K562 (cell line): ENCODE results near the gene OTUD5. TPM values are rescaled to one million over a fixed set of nuclear protein-coding genes. Genes with fewer than 3 reads are reported as not detected.

ENCODE experiments used
- IRF1 ChIP-seq: sonication (generic); formaldehyde crosslinking; IDR thresholded peaks from 2 replicates; pipeline ENCODE4 v1.8.0; 2022; ENCODE audit warnings: missing genetic modification reagents, mild to moderate bottlenecking, borderline replicate concordance
- KHSRP ChIP-seq: fragments of 450-650 bp; IDR thresholded peaks from 2 replicates; pipeline ENCODE4 v1.6.1; 2017
- NR1H2 ChIP-seq: sonication (generic); formaldehyde crosslinking; IDR thresholded peaks from 2 replicates; pipeline ENCODE4 v1.4.0; 2020; ENCODE audit warnings: mild to moderate bottlenecking, missing genetic modification reagents
- PHB ChIP-seq: fragments of 250-450 bp; sonication (Bioruptor Pico); IDR thresholded peaks from 2 replicates; pipeline ENCODE4 v1.5.0; 2021
- PRDM10 ChIP-seq: fragments of 450-650 bp; IDR thresholded peaks from 2 replicates; pipeline ENCODE4 v1.6.1; 2018; ENCODE audit not compliant: partially characterized antibody
- ZNF347 ChIP-seq: fragments of 450-650 bp; formaldehyde crosslinking; IDR thresholded peaks from 2 replicates; pipeline ENCODE4 v1.4.0; 2020; ENCODE audit warnings: low read depth, mild to moderate bottlenecking, moderate library complexity
- ZNF668 ChIP-seq: fragments of 250-450 bp; sonication (Bioruptor Pico); IDR thresholded peaks from 2 replicates; pipeline ENCODE4 v1.8.0; 2022; ENCODE audit warnings: mild to moderate bottlenecking, inconsistent platforms
- ZNF740 ChIP-seq, 3 experiments: fragments of 200-800 bp in 1 of 3; sonication (Bioruptor generic) in 1 of 3; sonication (generic) in 1 of 3; formaldehyde crosslinking in 1 of 3; IDR thresholded peaks; 2 replicates each; pipeline versions ENCODE4 v1.6.1 to v1.8.0; 2016 to 2022; ENCODE audit warnings: mild to moderate bottlenecking in 2 of 3, missing compliant biosample characterization in 2 of 3, missing genetic modification characterization in 2 of 3, missing genetic modification reagents in 1 of 3
- polyA plus RNA-seq, 8 experiments: library from polyadenylated mRNA; depleted of rRNA in 4 of 8; stranded (reverse) in 5 of 8; unstranded in 3 of 8; fragments of >200 nt; fragmentation: Nextera tagmentation in 2 of 8; fragmentation: Illumina TruSeq in 1 of 8; extraction: Ambion mirVana in 2 of 8; extraction: Trizol in 1 of 8; gene quantifications; 2 replicates each; pipeline versions ENCODE4 v1.2.1 to v1.2.3, GENCODE V29; 2011 to 2014; ENCODE audit warnings: inconsistent platforms in 1 of 8, missing spikeins in 1 of 8
- total RNA-seq, 7 experiments: library from RNA; depleted of rRNA in 6 of 7; stranded (reverse); fragments of >200 nt in 6 of 7; fragmentation: Illumina TruSeq in 2 of 7; extraction: Trizol in 2 of 7; gene quantifications; 2 replicates each; pipeline versions ENCODE4 v1.2.1 to v1.2.3, GENCODE V29; 2011 to 2021; ENCODE audit warnings: low replicate concordance in 1 of 7
- TF ChIP-seq, protein P1 (sequence below): fragments of 200-600 bp; sonication (generic); IDR thresholded peaks from one replicate; pipeline ENCODE4 v1.6.1; 2012; ENCODE audit warnings: mild to moderate bottlenecking, low read depth, low read length, inconsistent platforms

The OTUD5 gene
- total and polyA plus RNA-seq, 9 of the 15 experiments (the other 6 are each of a cell fraction or from before 2014, with no cell fraction given): 3.6 to 102 (median 59.0) TPM

DNA sequence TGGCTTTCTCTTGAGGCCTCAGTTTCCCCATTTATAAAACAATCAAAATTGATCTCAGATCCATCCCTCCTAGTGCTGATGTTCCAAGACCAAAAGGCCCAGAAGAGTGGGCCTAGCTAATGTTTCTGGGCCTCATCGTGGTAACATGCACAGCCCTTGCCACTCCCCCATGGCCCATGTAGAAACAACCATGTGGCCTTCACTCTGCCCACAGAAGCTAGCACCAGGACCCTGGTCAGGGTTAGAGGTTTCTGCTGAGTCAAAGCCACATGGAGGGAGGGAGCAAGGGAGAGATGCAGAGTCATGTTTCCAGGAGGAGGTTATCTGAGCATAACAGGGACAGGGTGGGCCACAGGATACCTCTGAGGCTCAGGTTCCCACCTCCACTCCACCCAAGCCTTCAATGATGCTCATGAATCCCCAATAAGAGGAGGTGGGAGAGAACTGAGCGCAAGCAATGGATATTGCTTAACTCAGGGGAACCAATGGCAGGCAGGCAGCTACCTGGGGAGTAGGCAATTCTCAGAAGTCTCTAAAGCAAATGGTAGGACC is 16.9 kb downstream of the OTUD5 start (continued):
- TF ChIP-seq PRDM10: peak; percentile 71
- TF ChIP-seq IRF1 (CRISPR knock-in tag): no peak
- TF ChIP-seq ZNF668 (CRISPR knock-in tag): peak; percentile 86; the same call in 1 of the 2 replicates
- TF ChIP-seq PHB (CRISPR knock-in tag): no peak
- TF ChIP-seq ZNF740 (CRISPR knock-in tag; IDR thresholded peaks at IDR 0.05): no peak
- 0 out of 4 replicates have a peak, but pooled peaks of 1 of the 2 experiments have one; percentile 50 for TF ChIP-seq ZNF740 (tag; IDR thresholded peaks at IDR 0.05)
- TF ChIP-seq NR1H2 (CRISPR knock-in tag): no peak
- TF ChIP-seq, protein P1, sequence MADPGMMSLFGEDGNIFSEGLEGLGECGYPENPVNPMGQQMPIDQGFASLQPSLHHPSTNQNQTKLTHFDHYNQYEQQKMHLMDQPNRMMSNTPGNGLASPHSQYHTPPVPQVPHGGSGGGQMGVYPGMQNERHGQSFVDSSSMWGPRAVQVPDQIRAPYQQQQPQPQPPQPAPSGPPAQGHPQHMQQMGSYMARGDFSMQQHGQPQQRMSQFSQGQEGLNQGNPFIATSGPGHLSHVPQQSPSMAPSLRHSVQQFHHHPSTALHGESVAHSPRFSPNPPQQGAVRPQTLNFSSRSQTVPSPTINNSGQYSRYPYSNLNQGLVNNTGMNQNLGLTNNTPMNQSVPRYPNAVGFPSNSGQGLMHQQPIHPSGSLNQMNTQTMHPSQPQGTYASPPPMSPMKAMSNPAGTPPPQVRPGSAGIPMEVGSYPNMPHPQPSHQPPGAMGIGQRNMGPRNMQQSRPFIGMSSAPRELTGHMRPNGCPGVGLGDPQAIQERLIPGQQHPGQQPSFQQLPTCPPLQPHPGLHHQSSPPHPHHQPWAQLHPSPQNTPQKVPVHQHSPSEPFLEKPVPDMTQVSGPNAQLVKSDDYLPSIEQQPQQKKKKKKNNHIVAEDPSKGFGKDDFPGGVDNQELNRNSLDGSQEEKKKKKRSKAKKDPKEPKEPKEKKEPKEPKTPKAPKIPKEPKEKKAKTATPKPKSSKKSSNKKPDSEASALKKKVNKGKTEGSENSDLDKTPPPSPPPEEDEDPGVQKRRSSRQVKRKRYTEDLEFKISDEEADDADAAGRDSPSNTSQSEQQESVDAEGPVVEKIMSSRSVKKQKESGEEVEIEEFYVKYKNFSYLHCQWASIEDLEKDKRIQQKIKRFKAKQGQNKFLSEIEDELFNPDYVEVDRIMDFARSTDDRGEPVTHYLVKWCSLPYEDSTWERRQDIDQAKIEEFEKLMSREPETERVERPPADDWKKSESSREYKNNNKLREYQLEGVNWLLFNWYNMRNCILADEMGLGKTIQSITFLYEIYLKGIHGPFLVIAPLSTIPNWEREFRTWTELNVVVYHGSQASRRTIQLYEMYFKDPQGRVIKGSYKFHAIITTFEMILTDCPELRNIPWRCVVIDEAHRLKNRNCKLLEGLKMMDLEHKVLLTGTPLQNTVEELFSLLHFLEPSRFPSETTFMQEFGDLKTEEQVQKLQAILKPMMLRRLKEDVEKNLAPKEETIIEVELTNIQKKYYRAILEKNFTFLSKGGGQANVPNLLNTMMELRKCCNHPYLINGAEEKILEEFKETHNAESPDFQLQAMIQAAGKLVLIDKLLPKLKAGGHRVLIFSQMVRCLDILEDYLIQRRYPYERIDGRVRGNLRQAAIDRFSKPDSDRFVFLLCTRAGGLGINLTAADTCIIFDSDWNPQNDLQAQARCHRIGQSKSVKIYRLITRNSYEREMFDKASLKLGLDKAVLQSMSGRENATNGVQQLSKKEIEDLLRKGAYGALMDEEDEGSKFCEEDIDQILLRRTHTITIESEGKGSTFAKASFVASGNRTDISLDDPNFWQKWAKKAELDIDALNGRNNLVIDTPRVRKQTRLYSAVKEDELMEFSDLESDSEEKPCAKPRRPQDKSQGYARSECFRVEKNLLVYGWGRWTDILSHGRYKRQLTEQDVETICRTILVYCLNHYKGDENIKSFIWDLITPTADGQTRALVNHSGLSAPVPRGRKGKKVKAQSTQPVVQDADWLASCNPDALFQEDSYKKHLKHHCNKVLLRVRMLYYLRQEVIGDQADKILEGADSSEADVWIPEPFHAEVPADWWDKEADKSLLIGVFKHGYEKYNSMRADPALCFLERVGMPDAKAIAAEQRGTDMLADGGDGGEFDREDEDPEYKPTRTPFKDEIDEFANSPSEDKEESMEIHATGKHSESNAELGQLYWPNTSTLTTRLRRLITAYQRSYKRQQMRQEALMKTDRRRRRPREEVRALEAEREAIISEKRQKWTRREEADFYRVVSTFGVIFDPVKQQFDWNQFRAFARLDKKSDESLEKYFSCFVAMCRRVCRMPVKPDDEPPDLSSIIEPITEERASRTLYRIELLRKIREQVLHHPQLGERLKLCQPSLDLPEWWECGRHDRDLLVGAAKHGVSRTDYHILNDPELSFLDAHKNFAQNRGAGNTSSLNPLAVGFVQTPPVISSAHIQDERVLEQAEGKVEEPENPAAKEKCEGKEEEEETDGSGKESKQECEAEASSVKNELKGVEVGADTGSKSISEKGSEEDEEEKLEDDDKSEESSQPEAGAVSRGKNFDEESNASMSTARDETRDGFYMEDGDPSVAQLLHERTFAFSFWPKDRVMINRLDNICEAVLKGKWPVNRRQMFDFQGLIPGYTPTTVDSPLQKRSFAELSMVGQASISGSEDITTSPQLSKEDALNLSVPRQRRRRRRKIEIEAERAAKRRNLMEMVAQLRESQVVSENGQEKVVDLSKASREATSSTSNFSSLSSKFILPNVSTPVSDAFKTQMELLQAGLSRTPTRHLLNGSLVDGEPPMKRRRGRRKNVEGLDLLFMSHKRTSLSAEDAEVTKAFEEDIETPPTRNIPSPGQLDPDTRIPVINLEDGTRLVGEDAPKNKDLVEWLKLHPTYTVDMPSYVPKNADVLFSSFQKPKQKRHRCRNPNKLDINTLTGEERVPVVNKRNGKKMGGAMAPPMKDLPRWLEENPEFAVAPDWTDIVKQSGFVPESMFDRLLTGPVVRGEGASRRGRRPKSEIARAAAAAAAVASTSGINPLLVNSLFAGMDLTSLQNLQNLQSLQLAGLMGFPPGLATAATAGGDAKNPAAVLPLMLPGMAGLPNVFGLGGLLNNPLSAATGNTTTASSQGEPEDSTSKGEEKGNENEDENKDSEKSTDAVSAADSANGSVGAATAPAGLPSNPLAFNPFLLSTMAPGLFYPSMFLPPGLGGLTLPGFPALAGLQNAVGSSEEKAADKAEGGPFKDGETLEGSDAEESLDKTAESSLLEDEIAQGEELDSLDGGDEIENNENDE: no peak
- TF ChIP-seq KHSRP: no peak
- no peak for TF ChIP-seq ZNF347
